Osteocyte (in vitro differentiated cells): ENCODE data around the gene CEP152. TPM values are rescaled to one million over a fixed set of nuclear protein-coding genes. Genes with fewer than 3 reads are reported as not detected.

ENCODE experiments used
- DNase-seq: peaks from one replicate; pipeline ENCODE4 v3.0.0; 2021; ENCODE audit warnings: mixed read lengths; ENCODE audit not compliant: unreplicated experiment; ENCODE audit errors: extremely low spot score
- H3K27ac Mint-ChIP-seq: one replicate; pipeline ENCODE4 v1.8.0; 2021; ENCODE audit warnings: mild to moderate bottlenecking, mixed read lengths; ENCODE audit not compliant: unreplicated experiment
- H3K27me3 Mint-ChIP-seq: one replicate; pipeline ENCODE4 v1.8.0; 2021; ENCODE audit warnings: mixed read lengths; ENCODE audit not compliant: unreplicated experiment
- H3K36me3 Mint-ChIP-seq: one replicate; pipeline ENCODE4 v1.8.0; 2021; ENCODE audit warnings: mixed read lengths; ENCODE audit not compliant: unreplicated experiment
- H3K4me1 Mint-ChIP-seq: one replicate; pipeline ENCODE4 v1.8.0; 2021; ENCODE audit warnings: mixed read lengths; ENCODE audit not compliant: unreplicated experiment
- H3K4me3 Mint-ChIP-seq: one replicate; pipeline ENCODE4 v1.8.0; 2021; ENCODE audit warnings: mild to moderate bottlenecking, moderate library complexity, mixed read lengths; ENCODE audit not compliant: unreplicated experiment
- H3K9me3 Mint-ChIP-seq: one replicate; pipeline ENCODE4 v1.8.0; 2021; ENCODE audit warnings: mixed read lengths; ENCODE audit not compliant: unreplicated experiment
- total RNA-seq: library from RNA; stranded (reverse); gene quantifications from 2 replicates; pipeline ENCODE4 v1.2.1, GENCODE V29; 2021
- TF ChIP-seq, protein P1 (sequence below): fragments of 200-600 bp; sonication (generic); IDR thresholded peaks from 2 replicates; pipeline ENCODE4 v1.5.0; 2021; ENCODE audit warnings: antibody characterized with exemption, mild to moderate bottlenecking, moderate library complexity

The CEP152 gene
- total RNA-seq, 1 donor from 2014 or later, result 5.6 TPM

DNA sequence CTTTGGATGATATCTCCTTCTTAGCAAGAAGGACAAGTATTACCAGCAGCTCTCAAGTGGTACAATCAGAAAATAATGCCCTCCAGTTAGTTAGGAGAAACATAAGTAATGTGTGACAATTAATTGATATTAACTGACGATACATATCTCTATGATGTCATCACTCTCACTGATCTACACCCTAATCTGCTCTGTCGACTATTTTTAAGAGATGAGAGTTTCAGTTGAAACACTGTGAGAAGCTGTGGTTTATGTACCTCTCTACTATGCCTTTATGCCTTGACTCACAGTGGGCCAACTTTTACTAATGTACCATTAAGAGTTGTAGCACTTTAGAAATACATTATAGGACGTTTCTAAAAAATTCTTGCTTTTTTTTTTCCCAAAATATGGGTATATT, 8.6 kb downstream of the CEP152 start:
- Mint-ChIP-seq H3K4me1 (peaks cover 53% of the 10 kb centered on the region), H3K27me3 (no peaks in the 10 kb centered on the region), H3K4me3 (no peak overlapping the region), H3K36me3 (peaks cover 3% of the 10 kb centered on the region), H3K9me3 (no peaks in the 10 kb centered on the region), H3K27ac (peak overlapping the region; percentile 36)
- DNase-seq, result no peak
- TF ChIP-seq, protein P1, sequence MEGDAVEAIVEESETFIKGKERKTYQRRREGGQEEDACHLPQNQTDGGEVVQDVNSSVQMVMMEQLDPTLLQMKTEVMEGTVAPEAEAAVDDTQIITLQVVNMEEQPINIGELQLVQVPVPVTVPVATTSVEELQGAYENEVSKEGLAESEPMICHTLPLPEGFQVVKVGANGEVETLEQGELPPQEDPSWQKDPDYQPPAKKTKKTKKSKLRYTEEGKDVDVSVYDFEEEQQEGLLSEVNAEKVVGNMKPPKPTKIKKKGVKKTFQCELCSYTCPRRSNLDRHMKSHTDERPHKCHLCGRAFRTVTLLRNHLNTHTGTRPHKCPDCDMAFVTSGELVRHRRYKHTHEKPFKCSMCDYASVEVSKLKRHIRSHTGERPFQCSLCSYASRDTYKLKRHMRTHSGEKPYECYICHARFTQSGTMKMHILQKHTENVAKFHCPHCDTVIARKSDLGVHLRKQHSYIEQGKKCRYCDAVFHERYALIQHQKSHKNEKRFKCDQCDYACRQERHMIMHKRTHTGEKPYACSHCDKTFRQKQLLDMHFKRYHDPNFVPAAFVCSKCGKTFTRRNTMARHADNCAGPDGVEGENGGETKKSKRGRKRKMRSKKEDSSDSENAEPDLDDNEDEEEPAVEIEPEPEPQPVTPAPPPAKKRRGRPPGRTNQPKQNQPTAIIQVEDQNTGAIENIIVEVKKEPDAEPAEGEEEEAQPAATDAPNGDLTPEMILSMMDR, result no peak

DNA sequence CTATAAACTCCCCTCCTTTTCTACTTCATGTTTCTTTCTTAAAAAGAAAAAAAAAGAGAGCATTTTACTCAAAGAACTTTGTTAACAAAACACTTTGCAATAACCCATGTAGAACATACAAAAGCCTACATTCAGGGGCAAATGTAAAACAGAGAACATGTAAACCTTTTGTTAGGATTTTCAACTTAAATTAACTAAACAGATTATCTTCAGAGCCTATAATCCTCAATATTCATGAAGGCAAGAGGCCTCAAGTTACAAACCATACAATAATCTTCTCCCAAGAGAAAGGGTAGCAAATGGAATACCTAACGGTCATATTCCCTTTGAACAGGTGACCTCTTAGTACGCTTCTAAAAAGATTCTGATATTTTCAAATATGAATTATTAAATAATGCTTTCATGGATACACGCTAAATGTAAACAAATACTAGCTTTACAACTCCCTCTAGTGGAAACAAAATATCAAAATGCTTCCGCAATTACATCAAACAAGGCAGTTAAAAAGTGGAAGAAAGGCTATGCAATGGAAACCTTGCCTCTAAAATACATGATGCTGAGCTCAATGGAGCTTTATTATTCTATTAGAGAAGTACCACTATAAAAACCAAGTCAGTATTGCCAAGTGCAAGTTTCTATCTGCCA, 9.9 kb downstream of the CEP152 start:
- peak overlapping the region; percentile 47 for H3K27ac Mint-ChIP-seq

GRCh38 chr15:48800245-48800644, 10.6 kb downstream of the CEP152 start:
- Mint-ChIP-seq H3K27me3 (no peaks in the 10 kb centered on the region), H3K4me1 (peaks cover 35% of the 10 kb centered on the region), H3K4me3 (no peak overlapping the region), H3K27ac (no peak overlapping the region), H3K36me3 (peaks cover 4% of the 10 kb centered on the region), H3K9me3 (no peaks in the 10 kb centered on the region)
- TF ChIP-seq, protein P1, result no peak
- no peak for DNase-seq

More for the DNA sequence above, 9.9 kb downstream of the CEP152 start:
- TF ChIP-seq, protein P1, result peak; percentile 72
- Mint-ChIP-seq H3K36me3 (peaks cover 4% of the 10 kb centered on the region), H3K4me3 (no peak overlapping the region), H3K4me1 (peaks cover 42% of the 10 kb centered on the region), H3K9me3 (no peaks in the 10 kb centered on the region), H3K27me3 (no peaks in the 10 kb centered on the region)
- no peak for DNase-seq

GRCh38 chr15:48798319-48798718, 12.6 kb downstream of the CEP152 start:
- TF ChIP-seq, protein P1, result no peak
- no peak for DNase-seq
- peaks cover 27% of the 10 kb centered on the region for H3K4me1 Mint-ChIP-seq
- H3K9me3 Mint-ChIP-seq, result no peaks in the 10 kb centered on the region
- H3K4me3 Mint-ChIP-seq, result no peak overlapping the region
- H3K36me3 Mint-ChIP-seq, result peaks cover 4% of the 10 kb centered on the region
- H3K27me3 Mint-ChIP-seq, result no peaks in the 10 kb centered on the region
- no peak overlapping the region for H3K27ac Mint-ChIP-seq

DNA sequence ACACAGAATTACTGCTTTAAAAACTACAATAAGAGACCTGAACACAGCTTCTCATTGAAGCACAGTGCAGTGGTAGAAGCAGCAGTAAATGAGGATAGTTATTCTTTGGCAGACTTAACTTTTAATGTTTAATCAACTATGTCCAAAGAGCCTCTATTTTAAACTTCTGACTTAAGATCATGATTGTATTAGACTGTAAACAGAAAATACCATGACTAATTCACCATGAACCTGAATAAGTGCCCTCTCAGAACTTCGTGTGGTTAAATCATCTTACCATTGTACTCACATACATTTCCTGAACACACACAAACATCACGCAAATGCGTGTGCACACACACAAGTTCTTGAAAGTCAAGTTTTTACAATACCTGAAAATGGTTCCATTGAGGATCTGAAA, 13.9 kb downstream of the CEP152 start:
- DNase-seq, result no peak
- Mint-ChIP-seq H3K27me3 (no peaks in the 10 kb centered on the region), H3K4me1 (peaks cover 23% of the 10 kb centered on the region), H3K27ac (peak overlapping the region; percentile 27), H3K4me3 (no peak overlapping the region), H3K9me3 (no peaks in the 10 kb centered on the region), H3K36me3 (peaks cover 8% of the 10 kb centered on the region)
- TF ChIP-seq, protein P1, result no peak
